IPS-NIHi11 (cell line): ENCODE data around the gene NPY.

Experiments used
- DNase-seq: peaks from one replicate; pipeline ENCODE4 v3.0.0; 2012; ENCODE audit warnings: mixed read lengths, low spot score

Gene NPY

GRCh38 chr7:24316340-24316739 lies 32.4 kb downstream of the NPY start:
- DNase-seq: no peak

- peak; percentile 69 for DNase-seq
These were observed 34.3 kb downstream of the NPY start for GRCh38 chr7:24318326-24318725.

- no peak for DNase-seq
These were observed 35.2 kb downstream of the NPY start for GRCh38 chr7:24319209-24319608.

- no peak for DNase-seq
These were observed 40.0 kb downstream of the NPY start for GRCh38 chr7:24323961-24324480.

GRCh38 chr7:24325708-24326107 lies 41.7 kb downstream of the NPY start:
- no peak for DNase-seq

- no peak for DNase-seq
These were observed 44.1 kb downstream of the NPY start for GRCh38 chr7:24328050-24328449.

- no peak for DNase-seq
These were observed 44.9 kb downstream of the NPY start for GRCh38 chr7:24328894-24329293.

GRCh38 chr7:24334012-24334411 lies 50.0 kb downstream of the NPY start:
- no peak for DNase-seq

- DNase-seq: no peak
These were observed 50.6 kb downstream of the NPY start for GRCh38 chr7:24334627-24335026.

- DNase-seq: no peak
These were observed 52.5 kb downstream of the NPY start for GRCh38 chr7:24336461-24336860.

GRCh38 chr7:24337180-24337579 lies 53.2 kb downstream of the NPY start:
- DNase-seq: peak; percentile 60

GRCh38 chr7:24339575-24339974 lies 55.6 kb downstream of the NPY start:
- DNase-seq: no peak

- DNase-seq: no peak
These were observed 56.7 kb downstream of the NPY start for GRCh38 chr7:24340727-24341126.
